Bronchial epithelial cell (primary cell): ENCODE results near the gene TRAPPC2L. TPM values are rescaled to one million over a fixed set of nuclear protein-coding genes. Genes with fewer than 3 reads are reported as not detected.
A peak's percentile ranks its signal among the peaks of the same experiment; 100 is the strongest.

ENCODE experiments used
- DNase-seq: peaks from one replicate; pipeline ENCODE4 v3.0.0-alpha.2; 2010; ENCODE audit warnings: low read depth
- FAIRE-seq: peaks from 2 replicates; lab custom pipeline; 2011; peaks lifted over from hg19 to GRCh38; lab: Jason Lieb, UNC
- H3K27me3 ChIP-seq: 2 replicates; pipeline ENCODE4 v1.5.1; 2011; ENCODE audit warnings: low read length; ENCODE audit not compliant: control insufficient read depth, insufficient read depth
- H3K36me3 ChIP-seq: 2 replicates; pipeline ENCODE4 v1.5.1; 2011; ENCODE audit warnings: low read length; ENCODE audit not compliant: control insufficient read depth, insufficient read depth
- H3K4me3 ChIP-seq: 2 replicates; pipeline ENCODE4 v1.5.1; 2011; ENCODE audit warnings: mild to moderate bottlenecking, low read depth, low read length, control low read depth
- CTCF ChIP-seq: IDR thresholded peaks from 2 replicates; pipeline ENCODE4 v1.5.1; 2011; ENCODE audit warnings: mild to moderate bottlenecking, moderate library complexity, low read length, control low read depth, inconsistent platforms; ENCODE audit not compliant: insufficient read depth, severe bottlenecking
- total RNA-seq: library from RNA; depleted of rRNA; stranded (reverse); fragments of >200 nt; gene quantifications from 2 replicates; pipeline ENCODE4 v1.2.1, GENCODE V29; 2014

TRAPPC2L gene
- total RNA-seq, 1 donor from 2014 or later, result 65.0 TPM

- no peaks in the 10 kb centered on the region for H3K27me3 ChIP-seq
- FAIRE-seq, result no peak
- no peak for TF ChIP-seq CTCF
Observed at GRCh38 chr16:88903267-88903666, 46.3 kb downstream of the TRAPPC2L start.

GRCh38 chr16:88904676-88905365 is 47.9 kb downstream of the TRAPPC2L start:
- H3K36me3 ChIP-seq, result no peaks in the 10 kb centered on the region
- no peak overlapping the region for H3K4me3 ChIP-seq
- FAIRE-seq (no peak), DNase-seq (peak; percentile 10)
- H3K27me3 ChIP-seq, result no peaks in the 10 kb centered on the region
- TF ChIP-seq CTCF, result no peak

More at GRCh38 chr16:88903267-88903666, 46.3 kb downstream of the TRAPPC2L start:
- Histone ChIP-seq H3K36me3 (no peaks in the 10 kb centered on the region), H3K4me3 (no peak overlapping the region)
- DNase-seq, result no peak

- DNase-seq (no peak), FAIRE-seq (no peak)
- no peak overlapping the region for H3K4me3 ChIP-seq
- no peaks in the 10 kb centered on the region for H3K36me3 ChIP-seq
- H3K27me3 ChIP-seq, result no peaks in the 10 kb centered on the region
- no peak for TF ChIP-seq CTCF
Observed at GRCh38 chr16:88905563-88905962, 48.6 kb downstream of the TRAPPC2L start.

- H3K27me3 ChIP-seq, result no peaks in the 10 kb centered on the region
- DNase-seq (no peak), FAIRE-seq (no peak)
- H3K36me3 ChIP-seq, result no peaks in the 10 kb centered on the region
- TF ChIP-seq CTCF, result no peak
- no peak overlapping the region for H3K4me3 ChIP-seq
Observed at GRCh38 chr16:88906020-88906419, 49.1 kb downstream of the TRAPPC2L start.

- no peak for TF ChIP-seq CTCF
- no peak for FAIRE-seq
- Histone ChIP-seq H3K27me3 (no peaks in the 10 kb centered on the region), H3K4me3 (no peak overlapping the region), H3K36me3 (no peaks in the 10 kb centered on the region)
- no peak for DNase-seq
Observed at GRCh38 chr16:88906535-88907105, 49.7 kb downstream of the TRAPPC2L start.
